Measurements from ENCODE around the gene FLYWCH2.
"Not testable (repeated sequence)": the region's sequence is repeated elsewhere in the genome, so short reads cannot be mapped to it uniquely, and the experiment has no call there.

Gene FLYWCH2

DNA sequence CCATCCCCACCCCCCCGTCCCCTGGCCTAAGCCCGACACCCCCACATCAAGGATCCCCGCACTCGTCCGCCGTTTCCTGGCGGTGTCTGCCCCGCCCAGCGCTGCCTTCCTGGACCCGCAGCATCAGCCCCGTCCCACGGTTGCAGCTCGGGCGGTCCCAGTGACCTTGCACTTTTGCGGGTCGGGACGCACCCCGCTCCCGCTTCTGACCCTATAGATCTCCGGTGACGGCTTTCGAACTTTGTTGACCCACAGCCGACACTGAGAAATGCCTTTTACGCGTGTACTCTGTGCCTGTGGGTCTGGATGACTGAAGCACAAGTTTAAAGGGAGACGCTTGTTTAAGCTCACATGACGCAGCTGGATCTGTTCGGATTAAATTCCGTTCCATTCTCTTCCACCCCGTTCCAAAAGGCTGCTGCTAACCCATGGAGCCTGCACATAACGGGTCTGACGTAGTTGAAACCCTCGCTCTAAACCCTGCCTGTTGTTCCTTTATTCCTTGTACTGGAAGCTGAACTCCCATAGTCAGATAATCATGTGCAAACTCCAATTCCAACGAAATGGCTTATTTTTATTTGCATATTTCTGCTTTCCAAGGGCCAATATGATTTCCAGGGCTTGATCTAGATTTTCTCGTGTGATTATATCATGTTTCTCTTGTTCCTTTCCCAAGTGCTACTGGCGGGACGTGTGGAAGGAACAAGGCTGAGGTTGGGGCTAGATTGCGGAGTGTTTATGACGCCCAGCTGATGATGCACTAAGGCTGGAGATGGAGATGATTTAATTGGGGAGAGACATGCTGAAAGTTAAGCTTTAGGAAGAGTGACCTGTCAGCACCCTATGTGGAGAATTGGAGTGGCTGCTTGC is 29.6 kb downstream of the FLYWCH2 start:
- peak in 20 of 56 donors; percentile 9 to 58 (median 30) for DNase-seq

DNA sequence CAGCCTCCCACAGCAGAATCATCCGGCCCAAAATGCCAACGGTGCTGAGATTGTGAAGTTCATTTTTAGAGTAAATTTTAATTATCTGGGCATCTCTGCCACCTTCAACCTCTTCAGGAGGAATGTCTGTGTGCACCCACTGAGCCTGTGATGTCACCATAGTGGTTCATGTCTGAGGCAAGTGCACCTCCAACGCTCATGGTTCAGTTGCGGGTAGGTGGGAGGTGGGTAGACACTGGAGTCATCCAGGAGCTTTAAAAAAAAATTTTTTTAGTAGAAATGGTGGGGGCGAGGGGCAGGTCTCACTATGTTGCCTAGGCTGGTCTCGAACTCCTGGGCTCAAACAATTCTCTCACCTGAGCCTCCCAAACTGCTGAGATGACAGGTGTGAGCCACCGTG is 30.6 kb downstream of the FLYWCH2 start:
- no peak for DNase-seq

DNA sequence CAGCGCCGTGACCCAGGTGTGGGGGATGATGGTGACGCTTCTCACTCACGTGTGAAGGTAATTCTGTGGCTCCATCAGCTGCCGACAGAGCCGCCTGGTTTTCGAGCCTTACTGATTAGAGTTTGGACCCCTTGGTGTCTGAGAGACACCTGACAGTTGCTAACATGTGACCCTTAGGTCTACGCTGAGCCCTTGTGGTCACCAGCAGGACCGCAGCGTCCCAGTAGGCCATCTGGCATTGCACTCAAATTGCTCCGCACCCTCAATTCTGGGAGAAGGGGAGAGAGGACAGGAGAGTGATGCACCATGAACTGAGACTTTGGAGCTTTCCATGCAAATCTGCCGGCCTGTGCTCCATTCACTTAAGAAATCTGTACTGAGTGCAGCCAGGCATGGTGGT is 31.2 kb downstream of the FLYWCH2 start:
- no peak for DNase-seq

DNA sequence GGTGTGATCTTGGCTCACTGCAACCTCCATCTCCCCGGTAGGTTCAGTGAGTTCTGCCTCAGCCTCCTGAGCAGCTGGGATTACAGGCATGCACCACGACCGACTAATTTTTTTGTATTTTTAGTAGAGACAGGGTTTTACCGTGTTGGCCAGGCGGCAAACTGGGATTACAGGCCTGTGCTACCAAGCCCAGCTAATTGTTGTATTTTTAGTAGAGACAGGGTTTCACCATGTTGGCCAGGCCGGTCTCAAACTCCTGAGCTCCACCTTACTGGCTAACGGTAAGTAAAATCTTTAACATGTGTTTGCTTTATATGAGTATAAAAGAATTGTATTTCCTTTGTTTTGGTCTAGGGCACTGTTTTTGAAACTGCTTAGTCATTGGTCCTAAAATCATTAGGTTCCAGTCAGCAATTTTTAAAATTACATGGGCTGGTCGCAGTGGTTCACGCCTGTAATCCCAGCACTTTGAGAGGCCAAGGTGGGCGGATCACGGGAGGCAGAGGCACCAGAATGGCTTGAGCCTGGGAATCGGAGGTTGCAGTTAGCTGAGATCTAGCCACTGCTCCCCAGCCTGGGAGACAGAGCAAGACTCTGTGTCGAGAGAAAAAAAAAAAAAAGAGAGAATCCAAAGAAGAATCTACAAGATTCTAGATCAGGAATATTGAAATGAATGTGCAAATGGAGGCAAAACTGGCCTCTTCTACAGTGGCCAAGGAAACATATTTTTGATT is 32.3 kb downstream of the FLYWCH2 start:
- no peak for DNase-seq

DNA sequence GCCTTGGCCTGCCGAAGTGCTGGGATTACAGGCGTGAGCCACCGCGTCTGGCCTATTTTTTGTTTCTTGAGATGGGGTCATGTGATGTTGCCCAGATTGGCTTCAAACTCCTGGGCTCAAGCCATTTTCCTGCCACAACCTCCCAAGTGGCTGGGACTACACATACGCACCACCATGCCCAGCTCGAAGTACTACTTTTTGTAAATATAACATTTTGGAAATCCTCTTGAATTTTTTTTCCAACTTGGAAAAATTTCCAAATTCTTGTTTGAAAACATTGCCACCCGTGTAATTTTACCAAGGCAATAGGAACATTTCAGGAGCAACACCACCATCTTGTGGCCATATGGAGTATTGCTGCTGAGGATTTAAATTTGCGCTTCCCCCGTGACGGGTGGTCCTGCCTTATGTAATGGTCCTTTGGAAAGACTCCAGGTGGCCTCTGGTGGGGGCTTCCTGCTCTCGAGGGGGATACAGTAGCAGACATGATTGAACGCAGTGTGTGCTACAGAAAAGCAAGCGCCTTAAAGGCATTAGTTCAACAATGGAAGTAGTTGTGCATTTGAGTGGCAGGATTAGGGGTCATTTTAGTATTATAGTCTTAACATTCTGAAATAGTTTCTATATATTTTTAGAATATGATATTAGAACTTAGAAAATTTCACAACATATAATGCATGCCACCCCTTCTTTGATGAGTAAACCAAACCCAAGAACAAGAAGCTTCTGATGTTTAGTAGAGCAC is 36.7 kb downstream of the FLYWCH2 start:
- DNase-seq, result peak in 34 of 56 donors; percentile 5 to 85 (median 31)

DNA sequence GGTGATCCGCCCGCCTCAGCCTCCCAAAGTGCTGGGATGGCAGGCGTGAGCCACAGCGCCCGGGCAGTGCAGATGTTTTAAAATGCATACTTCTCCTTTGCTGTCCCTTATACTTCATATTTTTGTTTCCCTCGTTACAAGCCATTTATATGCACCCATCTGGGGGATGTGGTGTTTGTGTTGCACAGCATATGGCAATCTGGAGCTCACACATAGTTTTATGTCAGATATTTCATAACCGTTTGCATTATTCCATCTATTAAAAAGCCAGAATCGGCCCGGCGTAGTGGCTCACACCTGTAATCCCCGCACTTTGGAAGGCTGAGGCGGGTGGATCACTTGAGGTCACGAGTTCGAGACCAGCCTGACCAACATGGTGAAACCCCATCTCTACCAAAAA is 40.5 kb downstream of the FLYWCH2 start:
- DNase-seq, result no peak

DNA sequence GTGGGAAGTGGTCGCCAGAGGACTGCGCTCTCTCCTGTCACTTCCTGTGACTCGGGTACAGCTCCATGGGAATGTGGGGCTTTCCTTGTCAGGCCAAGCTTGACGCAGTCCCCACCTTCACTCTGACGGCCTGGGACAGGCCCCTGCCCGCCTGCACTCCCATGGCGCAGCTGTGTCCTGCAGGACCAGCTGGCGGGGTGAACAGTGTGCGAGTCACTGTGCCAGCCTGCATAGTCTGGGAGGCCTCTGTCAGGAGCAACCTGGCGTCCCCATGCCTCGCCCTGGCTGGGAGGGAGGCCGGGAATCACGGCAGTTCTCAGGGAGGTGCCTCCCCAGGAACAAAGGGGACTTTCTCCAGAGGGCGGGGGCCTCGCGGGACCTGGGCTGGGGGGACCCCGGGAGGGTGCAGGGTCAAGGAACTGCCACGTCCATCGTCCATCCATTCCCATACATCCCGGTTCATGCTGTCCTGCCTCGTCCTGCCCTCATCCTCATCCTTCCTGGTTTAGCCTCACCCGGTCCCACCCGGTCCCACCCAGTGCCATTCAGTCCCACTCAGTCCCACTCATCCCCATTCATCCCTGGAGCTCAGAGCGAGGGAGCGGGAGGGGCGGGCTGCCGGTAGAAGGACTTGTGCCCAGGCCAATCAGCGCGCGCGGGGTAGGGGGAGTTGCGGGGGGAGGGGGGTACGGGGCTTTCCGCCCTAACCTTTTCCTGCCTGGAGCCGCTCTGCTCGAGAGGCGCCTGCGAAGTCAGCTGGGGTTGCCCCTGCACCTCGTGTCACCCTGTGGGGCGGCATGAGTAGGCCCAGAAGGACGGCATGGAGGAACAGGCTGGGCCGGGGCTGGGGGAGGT is 42.1 kb downstream of the FLYWCH2 start:
- no peak for DNase-seq

DNA sequence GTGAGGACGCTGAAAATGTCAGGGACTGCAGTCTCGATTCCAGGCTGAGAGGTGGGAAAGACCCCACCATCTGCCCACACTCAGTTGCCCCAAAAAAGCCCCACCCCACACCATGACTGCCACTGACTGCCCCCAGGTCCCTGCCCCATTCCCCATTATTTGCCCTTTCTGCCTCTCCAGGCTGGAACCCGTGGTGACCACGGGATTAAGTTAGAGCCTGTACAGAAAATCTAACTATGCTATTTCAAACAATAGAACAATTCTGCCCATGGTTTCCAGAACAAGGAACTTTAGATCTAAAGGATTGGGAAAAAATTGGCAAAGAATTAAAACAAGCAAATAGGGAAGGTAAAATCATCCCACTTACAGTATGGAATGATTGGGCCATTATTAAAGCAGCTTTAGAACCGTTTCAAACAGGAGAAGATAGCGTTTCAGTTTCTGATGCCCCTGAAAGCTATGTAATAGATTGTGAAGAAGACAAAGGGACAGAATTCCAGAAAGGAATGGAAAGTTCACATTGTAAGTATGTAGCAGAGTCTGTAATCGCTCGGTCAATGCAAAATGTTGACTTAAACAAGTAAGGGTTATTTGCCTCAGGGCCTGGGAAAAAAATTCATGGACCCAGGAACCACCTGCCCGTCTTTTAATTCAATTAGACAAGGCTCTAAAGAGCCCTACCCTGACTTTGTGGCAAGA is 43.1 kb downstream of the FLYWCH2 start:
- no peak for DNase-seq

DNA sequence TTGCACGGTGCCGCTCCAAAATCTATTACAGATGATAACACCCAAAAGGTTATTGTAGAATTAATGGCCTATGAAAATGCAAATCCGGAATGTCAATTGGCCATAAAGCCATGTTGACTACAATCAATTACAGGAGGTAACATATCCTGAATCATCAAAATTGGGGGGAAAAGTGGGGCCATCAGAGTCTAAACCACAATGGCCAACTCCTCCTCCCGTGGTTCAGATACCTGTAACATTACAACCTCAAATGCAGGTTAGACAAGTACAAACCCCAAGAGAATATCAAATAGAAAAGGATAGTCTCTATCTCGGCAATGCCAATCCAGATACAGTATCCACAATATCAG is 43.6 kb downstream of the FLYWCH2 start:
- no peak for DNase-seq

DNA sequence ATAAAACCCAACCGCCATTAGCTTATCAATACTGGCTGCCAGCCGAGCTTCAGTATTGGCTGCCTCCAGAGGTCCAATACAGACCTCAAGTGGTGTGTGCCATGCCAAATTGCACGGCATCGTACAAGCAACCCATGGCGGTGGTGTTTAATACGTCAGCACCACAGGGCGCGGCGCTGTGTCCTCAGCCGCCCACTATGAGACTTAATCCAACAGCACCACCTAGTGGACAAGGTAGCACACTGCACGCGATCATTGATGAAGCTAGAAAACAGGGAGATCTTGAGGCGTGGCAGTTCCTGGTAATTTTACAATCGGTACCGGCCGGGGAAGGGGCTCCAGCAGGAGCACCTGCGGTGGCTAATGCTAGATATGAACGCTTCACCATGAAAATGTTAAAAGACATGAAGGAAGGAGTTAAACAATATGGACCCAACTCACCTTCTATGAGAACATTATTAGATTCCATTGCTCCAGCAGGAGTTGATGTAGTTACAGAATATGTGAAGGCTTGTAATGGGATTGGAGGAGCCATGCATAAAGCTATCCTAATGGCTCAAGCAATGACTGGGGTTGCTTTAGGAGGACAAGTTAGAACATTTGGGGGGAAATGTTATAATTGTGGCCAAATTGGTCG is 44.1 kb downstream of the FLYWCH2 start:
- DNase-seq, result peak in 53 of 56 donors; percentile 5 to 92 (median 59)

DNA sequence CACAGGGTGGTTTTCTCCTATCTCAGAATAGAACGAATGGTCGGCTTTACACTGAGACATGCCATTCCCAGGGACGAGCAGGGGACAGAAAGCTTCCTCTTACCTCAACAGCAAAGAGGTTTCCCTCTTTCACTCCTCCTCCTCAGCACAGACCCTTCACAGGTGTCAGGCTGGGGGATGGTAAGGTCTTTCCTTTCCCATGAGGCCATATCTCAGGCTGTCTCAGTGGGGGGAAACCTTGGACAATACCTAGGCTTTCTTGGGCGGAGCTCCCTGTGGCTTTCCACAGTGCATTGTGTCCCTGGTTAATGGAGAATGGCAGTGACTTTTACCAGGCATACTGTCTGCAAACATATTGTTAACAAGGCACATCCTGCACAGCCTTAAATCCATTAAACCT is 45.1 kb downstream of the FLYWCH2 start:
- not testable (repeated sequence) for DNase-seq

DNA sequence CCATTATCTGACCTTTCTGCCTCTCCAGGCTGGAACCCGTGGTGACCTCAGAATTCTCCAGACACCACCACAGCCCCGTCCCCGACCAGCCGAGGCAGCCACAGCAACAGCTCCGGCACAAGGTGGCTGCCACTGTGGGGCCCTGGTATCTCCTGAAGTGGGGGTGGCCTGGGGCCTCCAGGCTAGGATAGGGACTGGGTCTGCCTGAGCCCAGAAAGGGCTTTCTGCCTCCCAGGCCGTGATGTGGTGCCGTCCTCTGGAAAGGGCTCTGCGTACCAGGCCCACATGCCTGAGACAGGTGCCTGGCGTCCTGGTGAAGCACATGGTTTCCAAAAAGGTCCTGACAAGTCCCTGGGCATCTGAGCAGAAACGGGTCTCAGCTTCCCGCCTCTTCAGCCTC is 45.8 kb downstream of the FLYWCH2 start:
- DNase-seq, result no peak

DNA sequence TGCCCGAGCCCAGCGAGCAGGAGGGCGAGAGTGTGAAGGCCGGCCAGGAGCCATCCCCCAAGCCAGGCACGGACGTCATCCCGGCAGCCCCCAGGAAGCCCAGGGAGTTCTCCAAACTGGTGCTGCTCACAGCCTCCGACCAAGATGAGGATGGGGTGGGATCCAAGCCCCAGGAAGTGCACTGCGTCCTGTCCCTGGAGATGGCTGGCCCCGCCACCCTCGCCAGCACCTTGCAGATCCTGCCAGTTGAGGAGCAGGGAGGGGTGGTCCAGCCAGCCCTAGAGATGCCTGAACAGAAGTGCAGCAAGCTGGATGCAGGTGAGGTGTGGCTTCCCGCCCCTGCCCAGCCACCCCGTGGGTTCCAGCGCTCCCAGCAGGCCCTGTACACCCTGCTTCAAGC is 46.7 kb downstream of the FLYWCH2 start:
- no peak for DNase-seq

DNA sequence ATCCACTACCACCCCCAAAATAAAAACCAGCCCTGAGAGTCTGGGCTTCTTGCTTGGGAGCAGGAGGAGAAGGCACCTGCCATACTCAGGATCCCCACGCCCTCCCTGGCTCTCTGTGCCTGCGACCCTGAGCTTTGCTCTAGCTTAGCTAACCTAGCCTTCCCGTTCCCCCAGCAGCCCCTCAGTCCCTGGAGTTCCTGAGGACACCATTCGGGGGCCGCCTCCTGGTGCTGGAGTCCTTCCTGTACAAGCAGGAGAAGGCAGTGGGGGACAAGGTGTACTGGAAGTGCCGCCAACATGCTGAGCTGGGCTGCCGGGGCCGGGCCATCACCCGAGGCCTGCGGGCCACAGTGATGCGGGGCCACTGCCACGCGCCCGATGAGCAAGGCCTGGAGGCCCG is 47.2 kb downstream of the FLYWCH2 start:
- no peak for DNase-seq

DNA sequence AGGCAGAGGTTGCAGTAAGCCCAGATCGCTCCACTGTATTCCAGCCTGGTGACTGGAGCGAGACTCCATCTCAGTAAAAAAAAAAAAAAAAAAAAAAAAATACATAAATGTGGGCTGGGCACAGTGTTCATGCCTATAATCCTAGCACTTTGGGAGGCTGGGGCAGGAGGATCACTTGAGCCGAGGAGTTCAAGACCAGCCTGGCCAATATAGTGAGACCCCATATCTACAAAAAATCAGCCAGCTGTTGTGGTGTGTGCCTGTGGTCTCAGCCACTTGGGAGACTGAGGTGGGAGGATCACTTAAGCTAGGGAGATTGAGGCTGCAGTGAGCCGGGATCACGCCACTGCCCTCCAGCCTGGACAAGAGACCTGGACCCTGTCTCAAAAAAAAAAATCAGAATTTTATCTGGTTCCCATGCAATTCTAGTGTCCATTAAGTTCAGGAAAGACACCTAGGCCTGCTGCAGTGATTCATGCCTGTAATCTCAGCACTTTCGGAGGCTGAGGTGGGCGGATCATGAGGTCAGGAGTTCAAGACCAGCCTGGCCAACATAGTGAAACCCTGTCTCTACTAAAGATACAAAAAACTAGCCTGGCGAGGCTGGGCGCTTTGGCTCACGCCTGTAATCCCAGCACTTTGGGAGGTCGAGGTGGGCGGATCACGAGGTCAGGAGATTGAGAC is 48.4 kb downstream of the FLYWCH2 start:
- DNase-seq, result not testable (repeated sequence)

DNA sequence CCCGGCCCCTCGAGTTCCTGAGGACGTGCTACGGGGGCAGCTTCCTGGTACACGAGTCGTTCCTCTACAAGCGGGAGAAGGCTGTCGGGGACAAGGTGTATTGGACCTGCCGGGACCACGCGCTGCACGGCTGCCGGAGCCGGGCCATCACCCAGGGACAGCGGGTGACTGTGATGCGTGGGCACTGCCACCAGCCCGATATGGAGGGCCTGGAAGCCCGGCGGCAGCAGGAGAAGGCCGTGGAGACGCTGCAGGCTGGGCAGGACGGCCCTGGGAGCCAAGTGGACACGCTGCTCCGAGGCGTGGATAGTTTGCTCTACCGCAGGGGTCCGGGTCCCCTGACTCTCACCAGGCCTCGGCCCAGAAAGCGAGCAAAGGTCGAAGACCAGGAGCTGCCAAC is 50.1 kb downstream of the FLYWCH2 start:
- no peak for DNase-seq

DNA sequence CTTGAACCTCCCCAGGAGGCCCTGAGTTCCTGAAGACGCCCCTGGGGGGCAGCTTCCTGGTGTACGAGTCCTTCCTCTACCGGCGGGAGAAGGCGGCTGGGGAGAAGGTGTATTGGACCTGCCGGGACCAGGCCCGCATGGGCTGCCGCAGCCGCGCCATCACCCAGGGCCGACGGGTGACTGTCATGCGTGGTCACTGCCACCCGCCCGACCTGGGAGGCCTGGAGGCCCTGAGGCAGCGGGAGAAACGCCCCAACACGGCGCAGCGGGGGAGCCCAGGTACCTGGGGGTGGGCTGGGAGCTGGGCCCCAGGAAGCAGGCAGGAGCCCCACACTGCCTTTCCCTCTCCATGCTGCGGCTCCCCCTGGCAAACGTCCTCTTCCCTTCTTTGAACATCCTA is 50.7 kb downstream of the FLYWCH2 start:
- no peak for DNase-seq

DNA sequence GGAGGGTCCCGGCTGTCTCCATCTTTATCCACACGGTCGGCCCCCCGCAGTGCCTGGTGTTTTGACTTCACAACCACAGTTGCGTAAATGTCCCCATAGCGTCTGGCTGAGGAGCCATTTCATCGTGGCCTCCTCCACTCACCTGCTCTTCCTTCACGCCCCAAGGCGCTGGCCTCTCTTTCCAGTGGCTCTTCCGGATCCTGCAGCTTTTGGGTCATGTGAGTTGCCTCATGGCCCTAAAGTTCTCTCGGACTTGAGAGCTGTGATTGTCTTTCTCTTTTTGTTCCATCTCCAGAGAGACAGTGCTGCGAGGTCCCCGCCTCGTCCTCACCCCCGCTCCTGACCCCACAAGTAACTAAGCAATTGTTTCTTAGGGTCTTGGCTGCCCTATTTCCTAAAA is 51.4 kb downstream of the FLYWCH2 start:
- no peak for DNase-seq

DNA sequence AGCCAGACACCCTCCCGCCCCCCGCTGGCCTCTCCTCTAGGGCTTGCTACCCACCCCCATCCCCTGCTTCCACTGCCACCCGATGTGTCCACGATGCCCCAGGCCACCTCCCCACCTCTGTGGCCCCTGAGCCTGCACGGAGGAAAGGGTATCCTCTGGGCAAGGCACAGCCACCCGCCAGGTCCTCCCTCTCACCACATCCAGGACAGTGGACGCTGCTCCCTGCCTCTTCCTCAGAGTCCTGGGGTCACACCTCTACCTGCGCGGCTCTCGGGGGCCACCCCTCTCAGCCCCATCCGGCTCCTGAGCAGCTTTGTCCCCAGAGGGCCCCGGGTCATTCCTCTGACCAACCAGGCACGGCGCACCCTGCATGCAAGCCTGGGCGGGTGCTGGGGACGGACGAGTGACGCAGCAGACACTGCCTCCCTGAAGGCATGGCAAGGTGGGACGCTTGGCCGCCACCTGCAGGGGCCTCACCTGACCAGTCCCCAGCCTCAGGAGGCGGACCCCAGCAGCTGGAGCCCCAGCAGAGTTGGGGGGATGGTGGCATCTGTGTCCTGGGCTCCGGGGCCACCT is 53.5 kb downstream of the FLYWCH2 start:
- no peak for DNase-seq

Data from amygdala (tissue), 56 donors.